ENCODE results near the gene KRTAP10-2. TPM values are rescaled to one million over a fixed set of nuclear protein-coding genes. Genes with fewer than 3 reads are reported as not detected.

Gene KRTAP10-2
- total and polyA plus RNA-seq, 11 donors, result not detected

DNA sequence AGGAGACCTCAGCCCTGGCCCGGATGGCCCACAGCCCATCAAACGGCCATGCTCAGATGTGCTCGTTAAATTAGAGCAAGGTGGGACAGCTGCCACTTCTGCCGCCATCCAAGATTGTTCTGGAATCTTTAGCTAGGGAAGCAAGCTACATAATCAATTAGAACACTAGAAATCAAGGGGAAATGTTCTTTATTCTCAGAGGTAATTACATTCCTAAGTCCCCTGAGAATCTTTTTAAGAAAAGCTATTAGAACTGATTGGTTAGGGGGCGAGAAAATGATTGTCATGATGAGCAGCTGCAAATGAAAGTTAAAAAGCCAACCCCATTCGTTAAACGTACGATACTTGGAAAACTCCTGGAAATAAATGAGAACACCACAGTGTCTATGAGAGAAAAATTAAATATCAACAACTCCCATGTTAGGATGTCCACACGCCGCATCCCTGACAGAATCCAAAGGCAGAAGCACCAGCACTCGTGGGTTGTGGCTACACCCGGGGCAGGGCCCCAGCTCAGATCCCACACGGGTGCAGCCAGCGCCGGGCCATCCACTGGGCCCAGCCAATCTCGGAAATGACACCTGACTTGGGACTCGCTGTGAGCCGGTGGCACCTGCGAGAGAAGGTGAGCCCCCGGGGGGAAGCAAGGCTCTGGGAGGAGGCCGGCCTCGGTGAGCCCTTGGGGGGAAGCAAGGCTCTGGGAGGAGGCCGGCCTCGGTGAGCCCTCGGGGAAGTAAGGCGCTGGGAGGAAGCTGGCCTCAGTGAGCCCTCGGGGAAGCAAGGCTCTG lies 48.9 kb downstream of the KRTAP10-2 start:
- H3K4me3 ChIP-seq, result no peak overlapping the region
- no peaks in the 10 kb centered on the region for H3K9me3 ChIP-seq
- 80 to 88% (median 87%) methylated on average over 27 of the region's 27 CpGs for WGBS, 4 donors
- TF ChIP-seq POLR2A (IDR thresholded peaks at IDR 0.05), result no peak
- H3K27me3 ChIP-seq, result peaks cover 0 to 25% (median 0%) of the 10 kb centered on the region in 9 donors
- peaks cover 0 to 7% (median under 1%) of the 10 kb centered on the region in 12 donors for H3K4me1 ChIP-seq
- intact Hi-C loops (cut with DNase I), result loop anchor here in 1 of 10 donors (10.0 kb wide), 1 partner anchor 412 kb away; no protein-coding TSS in a partner anchor
- ATAC-seq, result no peak
- peak in 2 of 5 donors; percentile 21 to 25 for DNase-seq
- no peak overlapping the region for H3K27ac ChIP-seq
- no peaks in the 10 kb centered on the region for H3K36me3 ChIP-seq

Other genes with a start within 250 kb of the KRTAP10-2 start
- 10 to 100 TPM; 10.4 to 31.6 (median 15.3) TPM for gene CFAP410, start 212.1 kb downstream of the KRTAP10-2 start, total RNA-seq
- gene CFAP410, start 212.1 kb downstream of the KRTAP10-2 start, polyA plus RNA-seq, result 10 to 100 TPM; 18.6 to 20.3 TPM
- gene TRPM2, start 197.9 kb downstream of the KRTAP10-2 start, total RNA-seq, result 10 to 100 TPM in 1 of 9 donors, 1 to 10 TPM in 4, under 1 TPM in 4; 0.66 to 20.5 (median 1.2) TPM
- gene TRPM2, start 197.9 kb downstream of the KRTAP10-2 start, polyA plus RNA-seq, result 1 to 10 TPM in 1 of 2 donors, under 1 TPM in 1; 0.91 to 1.2 TPM
- gene LRRC3, start 96.0 kb downstream of the KRTAP10-2 start, total RNA-seq, result 1 to 10 TPM; 1.7 to 5.3 (median 2.3) TPM
- 1 to 10 TPM; 1.4 to 5.8 TPM for gene LRRC3, start 96.0 kb downstream of the KRTAP10-2 start, polyA plus RNA-seq
- gene KRTAP10-1, start 11.3 kb downstream of the KRTAP10-2 start, total RNA-seq, result not detected
- gene KRTAP10-1, start 11.3 kb downstream of the KRTAP10-2 start, polyA plus RNA-seq, result not detected
- gene KRTAP10-3, start 7.3 kb upstream of the KRTAP10-2 start, total RNA-seq, result not detected
- gene KRTAP10-3, start 7.3 kb upstream of the KRTAP10-2 start, polyA plus RNA-seq, result not detected
- not detected for gene KRTAP10-4, start 22.2 kb upstream of the KRTAP10-2 start, total RNA-seq
- not detected for gene KRTAP10-4, start 22.2 kb upstream of the KRTAP10-2 start, polyA plus RNA-seq
- not detected for gene KRTAP10-5, start 29.1 kb upstream of the KRTAP10-2 start, total RNA-seq
- gene KRTAP10-5, start 29.1 kb upstream of the KRTAP10-2 start, polyA plus RNA-seq, result not detected
- not detected for gene KRTAP10-6, start 41.0 kb upstream of the KRTAP10-2 start, total RNA-seq
- gene KRTAP10-6, start 41.0 kb upstream of the KRTAP10-2 start, polyA plus RNA-seq, result not detected
- not detected for gene KRTAP10-7, start 49.1 kb upstream of the KRTAP10-2 start, total RNA-seq
- gene KRTAP10-7, start 49.1 kb upstream of the KRTAP10-2 start, polyA plus RNA-seq, result not detected
- not detected for gene KRTAP10-8, start 60.6 kb upstream of the KRTAP10-2 start, total RNA-seq
- gene KRTAP10-8, start 60.6 kb upstream of the KRTAP10-2 start, polyA plus RNA-seq, result not detected
- not detected for gene KRTAP10-9, start 75.6 kb upstream of the KRTAP10-2 start, total RNA-seq
- gene KRTAP10-9, start 75.6 kb upstream of the KRTAP10-2 start, polyA plus RNA-seq, result not detected
- not detected for gene KRTAP10-10, start 85.9 kb upstream of the KRTAP10-2 start, total RNA-seq
- not detected for gene KRTAP10-10, start 85.9 kb upstream of the KRTAP10-2 start, polyA plus RNA-seq
- not detected for gene KRTAP10-11, start 94.9 kb upstream of the KRTAP10-2 start, total RNA-seq
- gene KRTAP10-11, start 94.9 kb upstream of the KRTAP10-2 start, polyA plus RNA-seq, result not detected
- gene KRTAP12-4, start 103.2 kb upstream of the KRTAP10-2 start, total RNA-seq, result not detected
- gene KRTAP12-4, start 103.2 kb upstream of the KRTAP10-2 start, polyA plus RNA-seq, result not detected
- not detected for gene KRTAP12-3, start 106.4 kb upstream of the KRTAP10-2 start, total RNA-seq
- not detected for gene KRTAP12-3, start 106.4 kb upstream of the KRTAP10-2 start, polyA plus RNA-seq
- gene KRTAP12-2, start 115.4 kb upstream of the KRTAP10-2 start, total RNA-seq, result not detected
- not detected for gene KRTAP12-2, start 115.4 kb upstream of the KRTAP10-2 start, polyA plus RNA-seq
- not detected for gene KRTAP12-1, start 130.7 kb upstream of the KRTAP10-2 start, total RNA-seq
- not detected for gene KRTAP12-1, start 130.7 kb upstream of the KRTAP10-2 start, polyA plus RNA-seq
- not detected for gene KRTAP10-12, start 145.7 kb upstream of the KRTAP10-2 start, total RNA-seq
- gene KRTAP10-12, start 145.7 kb upstream of the KRTAP10-2 start, polyA plus RNA-seq, result not detected
- gene TSPEAR, start 160.1 kb upstream of the KRTAP10-2 start, total RNA-seq, result 1 to 10 TPM in 3 of 9 donors, under 1 TPM in 4, not detected in 2; 0.07 to 2.5 (median 0.71) TPM
- gene TSPEAR, start 160.1 kb upstream of the KRTAP10-2 start, polyA plus RNA-seq, result 1 to 10 TPM in 1 of 2 donors, under 1 TPM in 1; 0.01 to 2.6 TPM

Data from heart left ventricle (tissue), 16 donors.